ENCODE measurements around the gene MAML3. TPM values are rescaled to one million over a fixed set of nuclear protein-coding genes. Genes with fewer than 3 reads are reported as not detected.

Gene MAML3
- total RNA-seq, 1 donor: 0.72 TPM

DNA sequence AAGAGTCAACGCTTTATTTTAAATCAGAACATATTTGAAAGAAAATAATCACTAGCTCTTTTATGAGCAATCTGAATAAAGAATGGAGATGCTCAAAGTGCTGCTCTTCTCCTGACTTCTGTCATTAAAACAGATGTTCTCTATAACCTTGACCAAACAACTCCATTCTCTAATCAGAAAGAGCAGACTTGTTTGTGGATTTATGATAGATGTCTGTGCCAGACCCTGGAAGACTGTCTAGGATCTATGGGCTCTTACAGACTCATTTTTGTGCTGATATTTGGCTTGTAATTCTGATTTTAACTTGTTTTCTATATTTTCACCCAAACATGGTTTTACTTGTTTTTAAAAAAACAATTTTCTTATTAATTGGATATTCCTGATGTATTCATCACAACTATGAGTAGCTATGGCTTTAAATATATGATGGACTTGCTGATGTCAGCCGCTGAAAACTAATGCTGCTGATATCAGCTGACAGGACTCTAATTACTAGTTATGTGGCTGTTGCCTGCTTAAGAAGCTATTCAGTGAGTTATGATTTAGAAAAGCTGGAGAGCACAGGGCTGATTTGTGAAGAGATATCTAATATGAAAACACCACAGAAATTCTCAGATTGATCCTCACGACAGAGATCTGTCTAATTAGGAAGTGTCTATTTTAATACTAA lies 31.6 kb upstream of the MAML3 start:
- H3K27me3 ChIP-seq (ENCODE audit: insufficient read depth, low read length): peaks cover 13% of the 10 kb centered on the region
- no peak overlapping the region for H3K4me3 ChIP-seq (ENCODE audit: insufficient read depth, low read length)
- no peak overlapping the region for H3K4me2 ChIP-seq (ENCODE audit: insufficient read depth, low read length)
- TF ChIP-seq, protein P1, sequence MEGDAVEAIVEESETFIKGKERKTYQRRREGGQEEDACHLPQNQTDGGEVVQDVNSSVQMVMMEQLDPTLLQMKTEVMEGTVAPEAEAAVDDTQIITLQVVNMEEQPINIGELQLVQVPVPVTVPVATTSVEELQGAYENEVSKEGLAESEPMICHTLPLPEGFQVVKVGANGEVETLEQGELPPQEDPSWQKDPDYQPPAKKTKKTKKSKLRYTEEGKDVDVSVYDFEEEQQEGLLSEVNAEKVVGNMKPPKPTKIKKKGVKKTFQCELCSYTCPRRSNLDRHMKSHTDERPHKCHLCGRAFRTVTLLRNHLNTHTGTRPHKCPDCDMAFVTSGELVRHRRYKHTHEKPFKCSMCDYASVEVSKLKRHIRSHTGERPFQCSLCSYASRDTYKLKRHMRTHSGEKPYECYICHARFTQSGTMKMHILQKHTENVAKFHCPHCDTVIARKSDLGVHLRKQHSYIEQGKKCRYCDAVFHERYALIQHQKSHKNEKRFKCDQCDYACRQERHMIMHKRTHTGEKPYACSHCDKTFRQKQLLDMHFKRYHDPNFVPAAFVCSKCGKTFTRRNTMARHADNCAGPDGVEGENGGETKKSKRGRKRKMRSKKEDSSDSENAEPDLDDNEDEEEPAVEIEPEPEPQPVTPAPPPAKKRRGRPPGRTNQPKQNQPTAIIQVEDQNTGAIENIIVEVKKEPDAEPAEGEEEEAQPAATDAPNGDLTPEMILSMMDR (IDR thresholded peaks at IDR 0.05; ENCODE audit: extremely low read depth, low read depth, low read length): no peak
- no peak for DNase-seq (ENCODE audit: insufficient read length, low spot score, missing footprints)
- H3K79me2 ChIP-seq (ENCODE audit: insufficient read depth, low read length): no peaks in the 10 kb centered on the region
- peaks cover 13% of the 10 kb centered on the region for H3K4me1 ChIP-seq (ENCODE audit: insufficient read depth, low read length)
- H3K36me3 ChIP-seq (ENCODE audit: insufficient read depth, low read length): no peaks in the 10 kb centered on the region
- H2AFZ ChIP-seq (ENCODE audit: low read length): no peak overlapping the region
- H3K27ac ChIP-seq (ENCODE audit: low read depth, low read length): no peak overlapping the region
- no peaks in the 10 kb centered on the region for H3K9me3 ChIP-seq (ENCODE audit: low read depth, low read length)
- no peaks in the 10 kb centered on the region for H4K20me1 ChIP-seq (ENCODE audit: insufficient read depth, low read length)

DNA sequence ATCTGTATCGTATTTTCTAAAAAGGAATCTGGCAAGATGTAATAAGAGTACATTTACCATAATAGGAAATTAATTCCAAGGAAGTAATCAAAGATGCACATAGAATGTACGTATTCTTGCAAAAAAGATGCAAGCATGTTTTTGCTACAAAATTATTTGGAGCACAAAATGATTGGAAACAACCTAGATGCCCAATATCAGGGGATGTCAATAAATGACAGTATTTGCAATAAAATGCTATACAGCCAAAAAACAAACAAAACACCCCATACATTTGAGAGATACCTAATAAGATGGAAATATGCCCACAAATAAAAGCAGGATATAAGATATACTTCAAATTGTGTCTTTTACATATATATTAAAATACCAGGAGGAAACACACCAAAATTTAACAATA lies 29.3 kb upstream of the MAML3 start:
- DNase-seq (ENCODE audit: insufficient read length, low spot score, missing footprints): no peak
- Histone ChIP-seq H3K4me2 (ENCODE audit: insufficient read depth, low read length) (no peak overlapping the region), H3K27me3 (ENCODE audit: insufficient read depth, low read length) (peaks cover 10% of the 10 kb centered on the region), H3K27ac (ENCODE audit: low read depth, low read length) (no peak overlapping the region), H3K79me2 (ENCODE audit: insufficient read depth, low read length) (no peaks in the 10 kb centered on the region), H3K9me3 (ENCODE audit: low read depth, low read length) (no peaks in the 10 kb centered on the region), H3K4me3 (ENCODE audit: insufficient read depth, low read length) (no peak overlapping the region), H3K36me3 (ENCODE audit: insufficient read depth, low read length) (no peaks in the 10 kb centered on the region), H2AFZ (ENCODE audit: low read length) (no peak overlapping the region), H4K20me1 (ENCODE audit: insufficient read depth, low read length) (no peaks in the 10 kb centered on the region), H3K4me1 (ENCODE audit: insufficient read depth, low read length) (peaks cover 7% of the 10 kb centered on the region)
- TF ChIP-seq, protein P1 (IDR thresholded peaks at IDR 0.05; ENCODE audit: extremely low read depth, low read depth, low read length): no peak

DNA sequence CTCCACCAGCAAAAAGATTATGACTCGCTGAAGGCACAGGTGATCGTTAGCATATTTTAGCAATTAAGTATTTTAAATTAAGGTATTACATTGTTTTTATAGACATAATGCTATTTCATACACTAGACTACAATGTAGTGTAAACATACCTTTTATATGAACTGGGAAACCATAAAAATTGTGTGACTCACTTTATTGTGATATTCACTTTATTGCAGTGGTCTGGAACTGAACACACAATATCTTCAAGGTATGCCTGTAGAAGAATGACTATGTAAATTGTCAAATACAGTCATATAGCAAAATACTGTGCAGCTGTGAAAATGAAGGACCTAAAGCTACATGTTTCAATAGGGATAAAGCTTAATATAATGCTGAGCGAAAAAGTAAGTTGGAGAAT lies 26.6 kb upstream of the MAML3 start:
- no peaks in the 10 kb centered on the region for H3K36me3 ChIP-seq (ENCODE audit: insufficient read depth, low read length)
- TF ChIP-seq, protein P1 (IDR thresholded peaks at IDR 0.05; ENCODE audit: extremely low read depth, low read depth, low read length): no peak

DNA sequence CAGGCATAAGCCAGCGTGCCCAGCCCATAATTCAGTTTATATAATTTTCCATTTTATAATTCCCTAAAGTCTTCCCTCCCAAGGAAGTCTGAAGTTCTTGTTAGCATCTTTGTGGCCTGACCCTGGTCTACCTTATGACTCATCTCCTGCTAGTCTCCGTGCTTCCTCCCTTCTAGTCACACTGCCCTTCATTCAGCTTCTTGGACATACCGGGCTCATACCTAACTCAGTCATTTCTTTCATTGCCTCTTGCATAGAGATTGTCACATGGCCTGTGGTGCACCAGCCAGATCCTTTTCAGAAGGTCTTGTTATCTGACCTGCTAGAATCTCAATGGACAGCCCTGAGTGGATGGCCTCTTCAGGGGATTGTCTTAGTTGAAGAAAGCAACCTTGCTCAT lies 22.8 kb upstream of the MAML3 start:
- TF ChIP-seq, protein P1 (IDR thresholded peaks at IDR 0.05; ENCODE audit: extremely low read depth, low read depth, low read length): no peak
- Histone ChIP-seq H2AFZ (ENCODE audit: low read length) (no peak overlapping the region), H3K4me3 (ENCODE audit: insufficient read depth, low read length) (no peak overlapping the region)

More for the DNA sequence above, 26.6 kb upstream of the MAML3 start:
- H3K4me2 ChIP-seq (ENCODE audit: insufficient read depth, low read length): no peak overlapping the region
- no peaks in the 10 kb centered on the region for H3K4me1 ChIP-seq (ENCODE audit: insufficient read depth, low read length)
- H3K27me3 ChIP-seq (ENCODE audit: insufficient read depth, low read length): peaks cover 9% of the 10 kb centered on the region
- H3K4me3 ChIP-seq (ENCODE audit: insufficient read depth, low read length): no peak overlapping the region
- H3K79me2 ChIP-seq (ENCODE audit: insufficient read depth, low read length): no peaks in the 10 kb centered on the region
- H3K27ac ChIP-seq (ENCODE audit: low read depth, low read length): no peak overlapping the region
- no peak for DNase-seq (ENCODE audit: insufficient read length, low spot score, missing footprints)
- H3K9me3 ChIP-seq (ENCODE audit: low read depth, low read length): no peaks in the 10 kb centered on the region
- H4K20me1 ChIP-seq (ENCODE audit: insufficient read depth, low read length): no peaks in the 10 kb centered on the region
- no peak overlapping the region for H2AFZ ChIP-seq (ENCODE audit: low read length)

More for the DNA sequence above, 22.8 kb upstream of the MAML3 start:
- Histone ChIP-seq H3K9me3 (ENCODE audit: low read depth, low read length) (no peaks in the 10 kb centered on the region), H3K4me1 (ENCODE audit: insufficient read depth, low read length) (no peaks in the 10 kb centered on the region), H3K4me2 (ENCODE audit: insufficient read depth, low read length) (no peak overlapping the region), H3K27ac (ENCODE audit: low read depth, low read length) (no peak overlapping the region), H3K79me2 (ENCODE audit: insufficient read depth, low read length) (no peaks in the 10 kb centered on the region), H3K27me3 (ENCODE audit: insufficient read depth, low read length) (no peaks in the 10 kb centered on the region), H4K20me1 (ENCODE audit: insufficient read depth, low read length) (no peaks in the 10 kb centered on the region), H3K36me3 (ENCODE audit: insufficient read depth, low read length) (no peaks in the 10 kb centered on the region)
- peak; percentile 22 for DNase-seq (ENCODE audit: insufficient read length, low spot score, missing footprints)

All from osteoblast (primary cell).